Neural progenitor cell (in vitro differentiated cells): Measurements from ENCODE around the gene NTRK3. TPM values are rescaled to one million over a fixed set of nuclear protein-coding genes. Genes with fewer than 3 reads are reported as not detected.
A peak's percentile ranks its signal among the peaks of the same experiment; 100 is the strongest.

Experiments used
- DNase-seq: peaks from one replicate; pipeline ENCODE4 v3.0.0-alpha.2; 2016; ENCODE audit warnings: low spot score
- H2AFZ ChIP-seq: fragments of 200-600 bp; sonication (generic); replicated peaks from 2 replicates; pipeline ENCODE4 v1.6.1; 2016; ENCODE audit warnings: antibody characterized with exemption
- H3F3A ChIP-seq: fragments of 200-600 bp; sonication (generic); 2 replicates; pipeline ENCODE4 v1.6.1; 2016; ENCODE audit warnings: antibody characterized with exemption, low read depth
- H3K27ac ChIP-seq: fragments of 200-600 bp; sonication (generic); 2 replicates; pipeline ENCODE4 v1.5.1; 2016; ENCODE audit warnings: mild to moderate bottlenecking
- H3K27me3 ChIP-seq: fragments of 200-600 bp; sonication (generic); 2 replicates; pipeline ENCODE4 v1.6.1; 2016; ENCODE audit warnings: mild to moderate bottlenecking, moderate library complexity
- H3K36me3 ChIP-seq: fragments of 200-600 bp; sonication (generic); 2 replicates; pipeline ENCODE4 v1.5.1; 2016
- H3K4me1 ChIP-seq: fragments of 200-600 bp; sonication (generic); 2 replicates; pipeline ENCODE4 v1.6.1; 2016; ENCODE audit warnings: mixed run types
- H3K4me2 ChIP-seq: fragments of 200-600 bp; sonication (generic); 2 replicates; pipeline ENCODE4 v1.6.1; 2016
- H3K4me3 ChIP-seq: fragments of 200-600 bp; sonication (generic); 2 replicates; pipeline ENCODE4 v1.5.1; 2016
- H3K79me2 ChIP-seq: fragments of 200-600 bp; sonication (generic); 2 replicates; pipeline ENCODE4 v1.6.1; 2016; ENCODE audit warnings: low read depth
- H3K9ac ChIP-seq: fragments of 200-600 bp; sonication (generic); 2 replicates; pipeline ENCODE4 v1.6.1; 2016
- H3K9me3 ChIP-seq: fragments of 200-600 bp; sonication (generic); 2 replicates; pipeline ENCODE4 v1.5.1; 2016; ENCODE audit warnings: low read depth
- H4K20me1 ChIP-seq: fragments of 200-600 bp; sonication (generic); 2 replicates; pipeline ENCODE4 v1.6.1; 2016; ENCODE audit warnings: low read depth
- H3K27ac Mint-ChIP-seq: 3 replicates; pipeline ENCODE4 v1.8.0; 2021; ENCODE audit warnings: mixed read lengths
- H3K27me3 Mint-ChIP-seq: 2 replicates; pipeline ENCODE4 v1.8.0; 2022; ENCODE audit warnings: low read depth, mild to moderate bottlenecking, inconsistent platforms, moderate library complexity, mixed read lengths; ENCODE audit not compliant: insufficient read depth
- H3K36me3 Mint-ChIP-seq: 3 replicates; pipeline ENCODE4 v1.8.0; 2021; ENCODE audit warnings: mixed read lengths
- H3K4me1 Mint-ChIP-seq: 3 replicates; pipeline ENCODE4 v1.8.0; 2021; ENCODE audit warnings: mixed read lengths
- H3K4me3 Mint-ChIP-seq: 3 replicates; pipeline ENCODE4 v1.8.0; 2021; ENCODE audit warnings: mild to moderate bottlenecking, moderate library complexity, mixed read lengths
- H3K9me3 Mint-ChIP-seq: 3 replicates; pipeline ENCODE4 v1.8.0; 2020; ENCODE audit warnings: mixed read lengths
- EZH2 ChIP-seq: fragments of 200-600 bp; sonication (generic); IDR thresholded peaks from 2 replicates; pipeline ENCODE4 v1.6.1; 2017; ENCODE audit warnings: antibody characterized with exemption, mild to moderate bottlenecking, moderate library complexity
- EZH2phosphoT487 ChIP-seq: fragments of 200-600 bp; sonication (generic); IDR thresholded peaks from 2 replicates; pipeline ENCODE4 v1.6.1; 2017; ENCODE audit warnings: antibody characterized with exemption
- total RNA-seq: library from RNA; depleted of rRNA; stranded (reverse); fragments of >200 nt; gene quantifications from 2 replicates; pipeline ENCODE4 v1.2.3, GENCODE V29; 2015; ENCODE audit warnings: low replicate concordance
- TF ChIP-seq, protein P1 (sequence below): fragments of 200-600 bp; sonication (generic); IDR thresholded peaks from 2 replicates; pipeline ENCODE4 v1.5.1; 2017; ENCODE audit warnings: antibody characterized with exemption, mild to moderate bottlenecking

Gene NTRK3
- total RNA-seq, 1 donor from 2014 or later: 2.0 TPM

DNA sequence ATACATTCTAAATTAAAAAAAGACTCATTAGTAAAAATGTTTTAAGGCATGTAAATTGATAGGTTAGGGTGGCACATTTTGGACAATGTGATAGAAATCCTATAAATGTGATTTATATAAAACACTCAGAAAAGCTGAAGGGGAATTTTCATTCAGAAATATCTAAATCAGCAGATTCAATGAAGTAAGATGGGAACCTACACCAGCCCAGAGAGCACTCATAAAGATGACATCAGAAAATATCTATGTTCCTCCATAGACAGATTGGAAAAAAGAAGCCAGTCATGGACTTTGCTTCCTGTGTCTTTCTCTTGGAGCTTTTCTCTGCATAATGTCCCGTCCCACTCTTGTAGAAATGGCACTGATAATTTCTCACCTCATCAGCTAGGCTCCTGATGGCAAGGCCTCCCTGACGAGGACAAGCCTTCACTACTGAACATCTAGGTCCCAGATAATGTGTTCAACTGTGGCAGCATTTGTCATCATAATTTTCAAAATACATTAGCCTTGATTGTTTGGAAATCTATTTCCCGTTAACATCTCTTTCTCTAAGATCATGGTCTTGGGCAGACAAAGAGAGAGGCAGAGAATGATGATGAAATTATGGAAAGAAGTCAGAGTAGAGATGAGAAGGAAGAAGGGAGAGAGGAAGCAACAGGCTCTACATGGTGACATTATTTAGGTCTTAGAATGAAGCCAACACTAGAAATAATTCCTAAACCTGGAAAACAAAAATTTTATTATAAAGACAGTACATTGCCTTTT is 354.4 kb downstream of the NTRK3 start:
- Histone ChIP-seq H3K27me3 (no peaks in the 10 kb centered on the region), H3K4me1 (peaks cover 3% of the 10 kb centered on the region), H3K79me2 (no peaks in the 10 kb centered on the region), H3F3A (peaks cover 5% of the 10 kb centered on the region), H3K27ac (no peak overlapping the region), H3K4me2 (no peak overlapping the region), H3K36me3 (no peaks in the 10 kb centered on the region), H4K20me1 (no peaks in the 10 kb centered on the region), H3K9ac (no peak overlapping the region), H3K9me3 (no peaks in the 10 kb centered on the region), H2AFZ (no peak overlapping the region), H3K4me3 (no peak overlapping the region)
- Mint-ChIP-seq H3K27ac (no peak overlapping the region), H3K4me3 (no peak overlapping the region), H3K4me1 (peaks cover 4% of the 10 kb centered on the region), H3K36me3 (no peaks in the 10 kb centered on the region), H3K9me3 (no peaks in the 10 kb centered on the region), H3K27me3 (no peaks in the 10 kb centered on the region)
- TF ChIP-seq EZH2 (no peak), EZH2phosphoT487 (no peak)
- TF ChIP-seq, protein P1, sequence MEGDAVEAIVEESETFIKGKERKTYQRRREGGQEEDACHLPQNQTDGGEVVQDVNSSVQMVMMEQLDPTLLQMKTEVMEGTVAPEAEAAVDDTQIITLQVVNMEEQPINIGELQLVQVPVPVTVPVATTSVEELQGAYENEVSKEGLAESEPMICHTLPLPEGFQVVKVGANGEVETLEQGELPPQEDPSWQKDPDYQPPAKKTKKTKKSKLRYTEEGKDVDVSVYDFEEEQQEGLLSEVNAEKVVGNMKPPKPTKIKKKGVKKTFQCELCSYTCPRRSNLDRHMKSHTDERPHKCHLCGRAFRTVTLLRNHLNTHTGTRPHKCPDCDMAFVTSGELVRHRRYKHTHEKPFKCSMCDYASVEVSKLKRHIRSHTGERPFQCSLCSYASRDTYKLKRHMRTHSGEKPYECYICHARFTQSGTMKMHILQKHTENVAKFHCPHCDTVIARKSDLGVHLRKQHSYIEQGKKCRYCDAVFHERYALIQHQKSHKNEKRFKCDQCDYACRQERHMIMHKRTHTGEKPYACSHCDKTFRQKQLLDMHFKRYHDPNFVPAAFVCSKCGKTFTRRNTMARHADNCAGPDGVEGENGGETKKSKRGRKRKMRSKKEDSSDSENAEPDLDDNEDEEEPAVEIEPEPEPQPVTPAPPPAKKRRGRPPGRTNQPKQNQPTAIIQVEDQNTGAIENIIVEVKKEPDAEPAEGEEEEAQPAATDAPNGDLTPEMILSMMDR: no peak
- DNase-seq: no peak

DNA sequence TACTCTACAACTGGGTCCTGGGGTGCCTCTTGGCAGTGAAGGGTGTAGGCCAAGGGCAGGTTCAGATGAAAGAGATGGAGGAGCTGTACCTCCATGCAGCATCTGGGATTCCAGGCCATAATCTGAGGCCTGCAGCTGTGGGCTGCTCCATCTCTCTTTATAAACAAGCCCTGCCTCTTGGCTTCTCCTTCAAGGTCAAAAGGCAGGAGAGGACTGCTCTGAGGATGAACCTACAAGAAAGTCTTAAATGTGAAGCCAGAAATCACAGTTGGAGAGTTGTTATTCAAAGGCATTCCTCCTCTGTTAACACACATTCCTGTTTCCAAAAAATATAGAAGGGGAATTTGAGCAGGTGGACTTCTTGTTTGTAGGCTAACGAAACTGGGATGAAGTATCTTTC is 355.5 kb downstream of the NTRK3 start:
- no peak overlapping the region for H2AFZ ChIP-seq
- DNase-seq: no peak
- H3K36me3 ChIP-seq: no peaks in the 10 kb centered on the region
- Mint-ChIP-seq H3K27me3 (no peaks in the 10 kb centered on the region), H3K36me3 (no peaks in the 10 kb centered on the region), H3K9me3 (no peaks in the 10 kb centered on the region), H3K4me3 (no peak overlapping the region), H3K27ac (no peak overlapping the region), H3K4me1 (peaks cover 7% of the 10 kb centered on the region)
- H3K9me3 ChIP-seq: no peaks in the 10 kb centered on the region
- no peak overlapping the region for H3K9ac ChIP-seq
- no peaks in the 10 kb centered on the region for H4K20me1 ChIP-seq
- no peaks in the 10 kb centered on the region for H3K79me2 ChIP-seq
- no peaks in the 10 kb centered on the region for H3K27me3 ChIP-seq
- peaks cover 12% of the 10 kb centered on the region for H3K4me1 ChIP-seq
- peaks cover 15% of the 10 kb centered on the region for H3F3A ChIP-seq
- H3K27ac ChIP-seq: no peak overlapping the region
- TF ChIP-seq EZH2phosphoT487: no peak
- no peak for TF ChIP-seq EZH2
- TF ChIP-seq, protein P1: no peak
- H3K4me3 ChIP-seq: no peak overlapping the region
- H3K4me2 ChIP-seq: no peak overlapping the region

DNA sequence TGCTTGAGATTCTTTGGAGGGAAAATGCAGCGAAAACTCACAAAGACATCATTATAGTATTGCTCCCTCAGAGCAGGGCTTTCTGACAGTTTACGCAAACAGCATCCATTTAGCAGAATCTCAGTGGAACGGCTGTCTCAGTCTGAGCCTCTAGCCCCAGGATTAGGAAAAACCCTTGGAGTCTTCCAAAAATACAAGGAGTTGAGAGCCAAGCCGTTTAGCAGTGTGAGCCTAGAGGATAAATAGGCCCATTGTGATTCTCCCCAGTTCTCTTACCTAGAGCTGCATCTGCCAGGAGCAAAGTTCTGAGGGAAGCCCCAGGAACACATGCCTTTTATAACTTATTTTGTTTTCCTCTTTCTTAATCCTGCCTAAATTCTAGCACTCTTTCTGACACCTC is 359.6 kb downstream of the NTRK3 start:
- Histone ChIP-seq H3K27me3 (no peaks in the 10 kb centered on the region), H4K20me1 (no peaks in the 10 kb centered on the region), H3K9me3 (no peaks in the 10 kb centered on the region), H3K4me1 (peaks cover 12% of the 10 kb centered on the region), H3K4me2 (peak overlapping the region; percentile 39), H2AFZ (no peak overlapping the region), H3K36me3 (no peaks in the 10 kb centered on the region), H3K79me2 (no peaks in the 10 kb centered on the region), H3K4me3 (no peak overlapping the region), H3K27ac (peak overlapping the region; percentile 32), H3K9ac (no peak overlapping the region), H3F3A (peaks cover 15% of the 10 kb centered on the region)
- TF ChIP-seq, protein P1: no peak
- TF ChIP-seq EZH2: no peak
- no peak for TF ChIP-seq EZH2phosphoT487
- Mint-ChIP-seq H3K4me3 (no peak overlapping the region), H3K36me3 (no peaks in the 10 kb centered on the region), H3K27me3 (no peaks in the 10 kb centered on the region), H3K4me1 (peaks cover 4% of the 10 kb centered on the region), H3K9me3 (no peaks in the 10 kb centered on the region), H3K27ac (no peak overlapping the region)
- peak; percentile 67 for DNase-seq
